C4-2B (cell line): Measurements from ENCODE around the gene TSPEAR.

ENCODE experiments used
- ZFX ChIP-seq: fragments of 450-650 bp; IDR thresholded peaks from 2 replicates; pipeline ENCODE4 v1.6.1; 2017
- TF ChIP-seq, protein P1 (sequence below): fragments of 450-650 bp; conservative IDR thresholded peaks from 2 replicates; pipeline ENCODE4 v1.5.1; 2017; ENCODE audit warnings: mild to moderate bottlenecking

DNA sequence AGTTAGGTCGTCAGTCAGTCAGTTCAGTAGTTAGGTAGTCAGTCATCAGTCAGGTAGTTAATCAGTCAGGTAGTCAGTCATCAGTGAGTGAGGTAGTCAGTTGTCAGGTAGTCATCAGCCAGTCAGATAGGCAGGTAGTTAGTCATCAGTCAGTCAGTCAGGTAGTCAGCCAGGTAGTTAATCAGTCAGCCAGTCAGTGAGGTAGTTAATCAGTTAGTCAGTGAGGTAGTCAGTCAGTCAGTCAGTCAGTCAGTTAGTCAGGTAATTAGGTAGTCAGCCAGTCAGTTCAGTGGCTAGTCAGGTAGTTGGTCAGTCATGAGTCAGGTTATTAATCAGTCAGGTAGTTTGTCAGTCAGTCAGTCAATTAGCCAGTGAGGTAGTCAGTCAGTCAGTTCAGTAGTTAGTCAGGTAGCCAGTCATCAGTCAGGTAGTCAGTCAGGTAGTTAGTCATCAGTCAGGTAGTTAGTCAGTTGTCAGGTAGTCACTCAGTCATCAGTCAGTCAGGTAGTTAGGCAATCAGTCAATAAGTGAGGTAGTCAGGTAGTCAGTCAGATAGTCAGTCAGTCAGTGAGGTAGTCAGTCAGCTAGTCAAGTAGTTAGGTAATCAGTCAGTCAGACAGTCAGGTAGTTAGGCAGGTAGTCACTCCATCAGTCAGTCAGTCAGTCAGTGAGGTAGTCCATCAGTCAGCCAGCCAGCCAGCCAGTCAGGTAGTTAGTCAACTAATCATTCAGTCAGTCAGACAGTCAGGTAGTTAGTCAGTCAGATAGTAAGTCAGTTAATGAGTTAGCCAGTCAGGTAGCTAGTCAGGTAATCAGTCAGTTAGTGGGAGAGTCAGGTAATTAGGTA is 187.6 kb downstream of the TSPEAR start:
- TF ChIP-seq, protein P1, sequence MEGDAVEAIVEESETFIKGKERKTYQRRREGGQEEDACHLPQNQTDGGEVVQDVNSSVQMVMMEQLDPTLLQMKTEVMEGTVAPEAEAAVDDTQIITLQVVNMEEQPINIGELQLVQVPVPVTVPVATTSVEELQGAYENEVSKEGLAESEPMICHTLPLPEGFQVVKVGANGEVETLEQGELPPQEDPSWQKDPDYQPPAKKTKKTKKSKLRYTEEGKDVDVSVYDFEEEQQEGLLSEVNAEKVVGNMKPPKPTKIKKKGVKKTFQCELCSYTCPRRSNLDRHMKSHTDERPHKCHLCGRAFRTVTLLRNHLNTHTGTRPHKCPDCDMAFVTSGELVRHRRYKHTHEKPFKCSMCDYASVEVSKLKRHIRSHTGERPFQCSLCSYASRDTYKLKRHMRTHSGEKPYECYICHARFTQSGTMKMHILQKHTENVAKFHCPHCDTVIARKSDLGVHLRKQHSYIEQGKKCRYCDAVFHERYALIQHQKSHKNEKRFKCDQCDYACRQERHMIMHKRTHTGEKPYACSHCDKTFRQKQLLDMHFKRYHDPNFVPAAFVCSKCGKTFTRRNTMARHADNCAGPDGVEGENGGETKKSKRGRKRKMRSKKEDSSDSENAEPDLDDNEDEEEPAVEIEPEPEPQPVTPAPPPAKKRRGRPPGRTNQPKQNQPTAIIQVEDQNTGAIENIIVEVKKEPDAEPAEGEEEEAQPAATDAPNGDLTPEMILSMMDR = no peak
- no peak for TF ChIP-seq ZFX
